SK-N-MC (cell line): ENCODE results near the gene ACOT6.
"Not testable (repeated sequence)": the region's sequence is repeated elsewhere in the genome, so short reads cannot be mapped to it uniquely, and the experiment has no call there.

Experiments used
- EZH2 ChIP-seq: fragments of 200-600 bp; sonication (generic); IDR thresholded peaks from one replicate; pipeline ENCODE4 v1.6.1; 2017; ENCODE audit warnings: antibody characterized with exemption
- FOXP2 ChIP-seq: optimal IDR thresholded peaks from 2 replicates; pipeline ENCODE3; 2011; ENCODE audit warnings: mild to moderate bottlenecking, moderate library complexity; ENCODE audit not compliant: insufficient read depth; ENCODE audit errors: extremely low read length, control extremely low read depth
- POLR2AphosphoS5 ChIP-seq: IDR thresholded peaks from 2 replicates; pipeline ENCODE4 v1.6.1; 2012; ENCODE audit warnings: mild to moderate bottlenecking, low read depth, low read length, borderline replicate concordance

GRCh38 chr14:73573034-73573433, 39.3 kb upstream of the ACOT6 start:
- TF ChIP-seq EZH2, POLR2AphosphoS5, FOXP2: not testable (repeated sequence)
